Transverse colon (tissue), 4 donors: ENCODE data around the gene DCTN2.

Experiments
- EP300 ChIP-seq: sonication (generic); formaldehyde crosslinking; IDR thresholded peaks from one replicate; pipeline ENCODE4 v1.6.1; 2017; ENCODE audit warnings: antibody characterized with exemption, low read depth
- POLR2A ChIP-seq: fragments of 450-650 bp; IDR thresholded peaks from one replicate; pipeline ENCODE4 v1.6.1; 2016; ENCODE audit warnings: antibody characterized with exemption, mild to moderate bottlenecking, moderate library complexity
- POLR2AphosphoS5 ChIP-seq, 3 donors: sonication (generic); formaldehyde crosslinking; IDR thresholded peaks; one replicate each; pipeline ENCODE4 v1.6.1; 2016; ENCODE audit warnings: antibody characterized with exemption in 3 of 3
- TF ChIP-seq, protein P1 (sequence below), 5 experiments: fragments of 200-600 bp in 3 of 5; fragments of 450-650 bp in 2 of 5; sonication (generic) in 3 of 5; IDR thresholded peaks; 1 replicate in 2 of 5; 2 replicates in 3 of 5; pipeline ENCODE4 v1.5.1; 2016 to 2017; ENCODE audit warnings: antibody characterized with exemption in 5 of 5, inconsistent platforms in 3 of 5, mild to moderate bottlenecking in 2 of 5, moderate library complexity in 1 of 5

DNA sequence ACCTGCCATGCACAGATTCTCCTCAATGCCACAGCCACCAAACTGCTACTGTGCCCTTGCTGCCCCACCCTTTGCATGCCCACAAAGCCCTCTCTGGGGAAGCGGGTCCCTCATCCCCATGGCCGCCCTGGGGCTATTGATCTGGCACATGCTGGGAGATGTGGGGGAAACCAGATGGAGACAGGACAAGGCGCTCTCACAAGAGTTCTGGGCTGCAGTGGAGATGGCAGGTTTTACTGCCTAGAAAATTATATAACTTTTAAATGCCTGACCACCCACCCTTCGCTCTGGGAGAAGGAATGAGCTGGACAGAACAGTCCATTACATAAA lies 33.4 kb upstream of the DCTN2 start:
- TF ChIP-seq, protein P1, sequence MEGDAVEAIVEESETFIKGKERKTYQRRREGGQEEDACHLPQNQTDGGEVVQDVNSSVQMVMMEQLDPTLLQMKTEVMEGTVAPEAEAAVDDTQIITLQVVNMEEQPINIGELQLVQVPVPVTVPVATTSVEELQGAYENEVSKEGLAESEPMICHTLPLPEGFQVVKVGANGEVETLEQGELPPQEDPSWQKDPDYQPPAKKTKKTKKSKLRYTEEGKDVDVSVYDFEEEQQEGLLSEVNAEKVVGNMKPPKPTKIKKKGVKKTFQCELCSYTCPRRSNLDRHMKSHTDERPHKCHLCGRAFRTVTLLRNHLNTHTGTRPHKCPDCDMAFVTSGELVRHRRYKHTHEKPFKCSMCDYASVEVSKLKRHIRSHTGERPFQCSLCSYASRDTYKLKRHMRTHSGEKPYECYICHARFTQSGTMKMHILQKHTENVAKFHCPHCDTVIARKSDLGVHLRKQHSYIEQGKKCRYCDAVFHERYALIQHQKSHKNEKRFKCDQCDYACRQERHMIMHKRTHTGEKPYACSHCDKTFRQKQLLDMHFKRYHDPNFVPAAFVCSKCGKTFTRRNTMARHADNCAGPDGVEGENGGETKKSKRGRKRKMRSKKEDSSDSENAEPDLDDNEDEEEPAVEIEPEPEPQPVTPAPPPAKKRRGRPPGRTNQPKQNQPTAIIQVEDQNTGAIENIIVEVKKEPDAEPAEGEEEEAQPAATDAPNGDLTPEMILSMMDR (IDR thresholded peaks at IDR 0.05), result no peak
- TF ChIP-seq POLR2AphosphoS5 (IDR thresholded peaks at IDR 0.05) (no peak), POLR2A (no peak), EP300 (no peak)
